Measurements from ENCODE around the gene FMO4. TPM values are rescaled to one million over a fixed set of nuclear protein-coding genes. Genes with fewer than 3 reads are reported as not detected.

The FMO4 gene
- total and polyA plus RNA-seq, 9 of the 15 experiments (the other 6 are each of a cell fraction or from before 2014, with no cell fraction given): 0.25 to 1.1 (median 0.54) TPM; not detected in 2

DNA sequence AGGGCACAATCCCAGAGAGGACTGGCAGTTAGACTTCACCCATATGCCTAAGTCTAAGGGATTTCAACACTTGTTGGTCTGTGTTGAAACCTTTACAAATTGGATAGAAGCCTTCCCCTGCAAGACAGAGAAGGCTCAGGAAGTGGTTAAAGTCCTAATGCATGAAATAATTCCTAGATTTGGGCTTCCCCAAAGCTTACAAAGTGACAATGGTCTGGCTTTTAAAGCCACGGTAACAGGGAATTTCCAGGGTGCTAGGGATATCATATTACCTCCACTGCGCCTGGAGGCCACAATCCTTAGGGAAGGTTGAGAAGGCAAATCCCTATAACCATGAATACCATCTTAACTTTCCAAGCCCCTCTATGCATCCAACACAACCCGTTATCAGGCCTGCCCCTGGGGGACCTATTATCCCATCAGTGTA is 3.3 kb upstream of the FMO4 start:
- no peaks in the 10 kb centered on the region for H3K9me3 ChIP-seq (replicated peaks; ENCODE audit: control insufficient read depth, insufficient read depth, low read depth, low read length)
- no peak overlapping the region for H3K9ac ChIP-seq (ENCODE audit: insufficient read depth in 1 of 2, low read depth in 2 of 2, low read length in 2 of 2)
- H3K27ac ChIP-seq (ENCODE audit: extremely low read depth, low read depth, low read length): no peak overlapping the region
- TF ChIP-seq MTA3 (IDR thresholded peaks at IDR 0.05; ENCODE audit: borderline replicate concordance): no peak
- no peak for TF ChIP-seq ZNF780A (CRISPR knock-in tag; IDR thresholded peaks at IDR 0.05)
- no peak for TF ChIP-seq CBX2 (IDR thresholded peaks at IDR 0.05; ENCODE audit: insufficient read depth, low read length, poor library complexity, severe bottlenecking)
- no peak for TF ChIP-seq ZNF644 (tag; IDR thresholded peaks at IDR 0.05; ENCODE audit: low read depth)
- no peak for TF ChIP-seq ELK1 (CRISPR knock-in tag; IDR thresholded peaks at IDR 0.05)
- TF ChIP-seq MCM2 (IDR thresholded peaks at IDR 0.05; ENCODE audit: low read depth): no peak
- no peak for TF ChIP-seq ATF6 (CRISPR knock-in tag; IDR thresholded peaks at IDR 0.05)
- ChIA-PET CTCF (ENCODE audit: low intra/inter-chr PET ratio) (no interaction called here), POLR2A (no interaction called here)
- 0% methylated on average over 3 of the region's 3 CpGs for WGBS (ENCODE audit: insufficient coverage, low coverage, missing lambda C conversion rate)
- no peaks in the 10 kb centered on the region for H3K9me1 ChIP-seq (ENCODE audit: control insufficient read depth, insufficient read depth, low read length)
- H3K4me2 ChIP-seq (ENCODE audit: insufficient read depth, low read length): no peak overlapping the region
- DNase-seq (ENCODE audit: extremely low read depth in 1 of 4, low spot score in 3 of 4) (no peak), FAIRE-seq (no peak), ATAC-seq (no peak)
- no peaks in the 10 kb centered on the region for H3K27me3 ChIP-seq (ENCODE audit: control insufficient read depth in 2 of 2, insufficient read depth in 2 of 2, low read length in 2 of 2)
- no peaks in the 10 kb centered on the region for H3K4me1 ChIP-seq (replicated peaks in 1 of 2; ENCODE audit: control insufficient read depth in 2 of 2, insufficient read depth in 2 of 2, low read length in 2 of 2)
- no TSS peak for BruUV-seq (replicated peaks)
- intact Hi-C loops (cut with micrococcal nuclease): loop anchor here (5.0 kb wide), 1 partner anchor 63 kb away; the partner anchor contains the start of gene FMO1
- no peak overlapping the region for H3K4me3 ChIP-seq
- in situ Hi-C loops (cut with MboI): no loop called here
- no peaks in the 10 kb centered on the region for H4K20me1 ChIP-seq (replicated peaks; ENCODE audit: control insufficient read depth, insufficient read depth, low read length)
- no peak overlapping the region for H2AFZ ChIP-seq (ENCODE audit: low read depth, low read length)
- no peaks in the 10 kb centered on the region for H3K36me3 ChIP-seq (ENCODE audit: control insufficient read depth, insufficient read depth, low read length)
- no peaks in the 10 kb centered on the region for H3K79me2 ChIP-seq (ENCODE audit: control insufficient read depth, insufficient read depth, low read length)
